Endothelial cell (in vitro differentiated cells): ENCODE results near the gene NXN. TPM values are rescaled to one million over a fixed set of nuclear protein-coding genes. Genes with fewer than 3 reads are reported as not detected.
"Not testable (repeated sequence)": the region's sequence is repeated elsewhere in the genome, so short reads cannot be mapped to it uniquely, and the experiment has no call there.

Experiments used
- DNase-seq: peaks from one replicate; pipeline ENCODE4 v3.0.0; 2021; ENCODE audit warnings: low spot score
- H3K27ac Mint-ChIP-seq: one replicate; pipeline ENCODE4 v1.8.0; 2021; ENCODE audit warnings: mixed read lengths, inconsistent platforms; ENCODE audit not compliant: unreplicated experiment
- H3K27me3 Mint-ChIP-seq: one replicate; pipeline ENCODE4 v1.8.0; 2021; ENCODE audit warnings: mild to moderate bottlenecking, moderate library complexity, mixed read lengths, inconsistent platforms; ENCODE audit not compliant: unreplicated experiment
- H3K36me3 Mint-ChIP-seq: one replicate; pipeline ENCODE4 v1.8.0; 2021; ENCODE audit warnings: mild to moderate bottlenecking, low read depth, mixed read lengths, inconsistent platforms; ENCODE audit not compliant: unreplicated experiment
- H3K4me1 Mint-ChIP-seq: one replicate; pipeline ENCODE4 v1.8.0; 2021; ENCODE audit warnings: mild to moderate bottlenecking, mixed read lengths, inconsistent platforms; ENCODE audit not compliant: unreplicated experiment
- H3K4me3 Mint-ChIP-seq: one replicate; pipeline ENCODE4 v1.8.0; 2021; ENCODE audit warnings: mild to moderate bottlenecking, mixed read lengths, inconsistent platforms; ENCODE audit not compliant: unreplicated experiment
- H3K9me3 Mint-ChIP-seq: one replicate; pipeline ENCODE4 v1.8.0; 2021; ENCODE audit warnings: mixed read lengths, inconsistent platforms; ENCODE audit not compliant: unreplicated experiment
- CTCF ChIP-seq: fragments of 200-600 bp; sonication (generic); IDR thresholded peaks from one replicate; pipeline ENCODE4 v1.5.0; 2021; ENCODE audit warnings: antibody characterized with exemption; ENCODE audit not compliant: unreplicated experiment
- total RNA-seq: library from RNA; stranded (reverse); fragmentation: NEBNext Ultra II Directional; extraction: Animal tissue kit (Norgen Biotek cat#: 25700); gene quantifications from one replicate; pipeline ENCODE4 v1.2.1, GENCODE V29; 2021; ENCODE audit not compliant: unreplicated experiment

NXN gene
- total RNA-seq, 1 donor from 2014 or later = 53.9 TPM

GRCh38 chr17:856149-856548 lies 123.4 kb downstream of the NXN start:
- TF ChIP-seq CTCF = no peak
- Mint-ChIP-seq H3K36me3 (no peaks in the 10 kb centered on the region), H3K4me1 (peaks cover 23% of the 10 kb centered on the region), H3K27me3 (peaks cover 7% of the 10 kb centered on the region), H3K4me3 (no peak overlapping the region), H3K9me3 (no peaks in the 10 kb centered on the region), H3K27ac (no peak overlapping the region)
- no peak for DNase-seq

DNA sequence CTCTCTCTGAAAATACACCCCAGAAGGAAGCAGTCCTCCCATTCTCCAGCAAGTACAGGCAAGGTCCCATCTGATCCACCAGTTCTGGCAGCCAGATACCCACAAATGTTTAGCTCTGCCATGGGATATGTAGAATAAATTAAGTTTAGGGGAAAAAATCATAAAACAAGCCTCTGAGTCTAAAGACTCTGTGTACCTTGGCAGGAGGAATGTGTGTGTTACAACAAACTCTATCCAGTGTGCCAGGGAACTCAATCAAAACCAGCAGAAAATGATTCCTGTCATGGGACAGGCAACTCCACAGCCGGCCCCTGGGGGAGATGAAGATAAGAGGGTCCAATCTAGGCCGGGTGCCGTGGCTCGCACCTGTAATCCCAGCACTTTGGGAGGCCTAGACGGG lies 124.0 kb downstream of the NXN start:
- Mint-ChIP-seq H3K9me3 (no peaks in the 10 kb centered on the region), H3K27ac (no peak overlapping the region), H3K4me1 (peaks cover 25% of the 10 kb centered on the region), H3K27me3 (peaks cover 7% of the 10 kb centered on the region), H3K36me3 (no peaks in the 10 kb centered on the region), H3K4me3 (no peak overlapping the region)
- TF ChIP-seq CTCF = no peak
- DNase-seq = no peak

GRCh38 chr17:852850-853249 lies 126.7 kb downstream of the NXN start:
- H3K36me3 Mint-ChIP-seq, H3K27ac Mint-ChIP-seq, H3K9me3 Mint-ChIP-seq, DNase-seq, H3K27me3 Mint-ChIP-seq, H3K4me3 Mint-ChIP-seq: not testable (repeated sequence)
- peaks cover 27% of the 10 kb centered on the region for H3K4me1 Mint-ChIP-seq

DNA sequence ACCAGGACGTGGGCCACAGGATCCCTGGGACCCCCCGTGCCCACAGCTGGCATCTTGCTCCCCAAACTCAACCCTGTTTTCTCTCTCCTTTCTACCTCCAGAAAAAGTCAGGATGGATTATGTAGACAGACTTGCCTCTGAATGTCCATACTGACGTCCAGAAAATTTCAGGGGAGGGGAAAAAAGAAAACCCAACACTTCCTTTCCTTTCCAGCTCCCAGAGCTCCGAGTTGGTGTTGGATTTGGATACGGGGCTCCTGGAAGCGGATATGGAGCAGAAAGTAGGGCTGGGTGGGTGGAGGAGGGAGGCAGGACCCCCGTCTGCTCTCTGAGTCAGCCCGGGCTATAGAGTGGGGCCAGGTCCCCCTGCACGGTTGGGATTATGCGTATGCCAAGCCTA lies 127.2 kb downstream of the NXN start:
- DNase-seq = no peak
- Mint-ChIP-seq H3K4me1 (peaks cover 32% of the 10 kb centered on the region), H3K4me3 (no peak overlapping the region), H3K36me3 (no peaks in the 10 kb centered on the region), H3K9me3 (no peaks in the 10 kb centered on the region), H3K27me3 (peaks cover 7% of the 10 kb centered on the region), H3K27ac (no peak overlapping the region)
- no peak for TF ChIP-seq CTCF

GRCh38 chr17:851924-852323 lies 127.7 kb downstream of the NXN start:
- peaks cover 6% of the 10 kb centered on the region for H3K27me3 Mint-ChIP-seq
- no peaks in the 10 kb centered on the region for H3K36me3 Mint-ChIP-seq
- peaks cover 36% of the 10 kb centered on the region for H3K4me1 Mint-ChIP-seq
- H3K4me3 Mint-ChIP-seq = no peak overlapping the region
- no peak for TF ChIP-seq CTCF
- H3K9me3 Mint-ChIP-seq = no peaks in the 10 kb centered on the region
- no peak overlapping the region for H3K27ac Mint-ChIP-seq
- DNase-seq = no peak
